22Rv1 (cell line): Measurements from ENCODE around the gene CACNG4.

Experiments used
- ZFX ChIP-seq: fragments of 450-650 bp; IDR thresholded peaks from 2 replicates; pipeline ENCODE4 v1.6.1; 2017; ENCODE audit warnings: antibody characterized with exemption, borderline replicate concordance
- TF ChIP-seq, protein P1 (sequence below): fragments of 450-650 bp; IDR thresholded peaks from 2 replicates; pipeline ENCODE4 v1.5.1; 2017; ENCODE audit warnings: mild to moderate bottlenecking

DNA sequence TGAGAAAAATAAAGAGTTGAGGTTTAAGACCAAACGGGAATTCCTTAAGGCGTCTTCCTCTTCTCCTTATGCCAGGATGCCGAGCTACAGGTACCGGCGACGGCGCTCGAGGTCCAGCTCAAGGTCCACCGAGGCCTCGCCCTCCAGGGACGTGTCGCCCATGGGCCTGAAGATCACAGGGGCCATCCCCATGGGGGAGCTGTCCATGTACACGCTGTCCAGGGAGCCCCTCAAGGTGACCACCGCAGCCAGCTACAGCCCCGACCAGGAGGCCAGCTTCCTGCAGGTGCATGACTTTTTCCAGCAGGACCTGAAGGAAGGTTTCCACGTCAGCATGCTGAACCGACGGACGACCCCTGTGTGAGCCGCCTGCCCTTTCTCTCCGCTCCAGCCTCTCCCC lies 66.1 kb downstream of the CACNG4 start:
- TF ChIP-seq, protein P1, sequence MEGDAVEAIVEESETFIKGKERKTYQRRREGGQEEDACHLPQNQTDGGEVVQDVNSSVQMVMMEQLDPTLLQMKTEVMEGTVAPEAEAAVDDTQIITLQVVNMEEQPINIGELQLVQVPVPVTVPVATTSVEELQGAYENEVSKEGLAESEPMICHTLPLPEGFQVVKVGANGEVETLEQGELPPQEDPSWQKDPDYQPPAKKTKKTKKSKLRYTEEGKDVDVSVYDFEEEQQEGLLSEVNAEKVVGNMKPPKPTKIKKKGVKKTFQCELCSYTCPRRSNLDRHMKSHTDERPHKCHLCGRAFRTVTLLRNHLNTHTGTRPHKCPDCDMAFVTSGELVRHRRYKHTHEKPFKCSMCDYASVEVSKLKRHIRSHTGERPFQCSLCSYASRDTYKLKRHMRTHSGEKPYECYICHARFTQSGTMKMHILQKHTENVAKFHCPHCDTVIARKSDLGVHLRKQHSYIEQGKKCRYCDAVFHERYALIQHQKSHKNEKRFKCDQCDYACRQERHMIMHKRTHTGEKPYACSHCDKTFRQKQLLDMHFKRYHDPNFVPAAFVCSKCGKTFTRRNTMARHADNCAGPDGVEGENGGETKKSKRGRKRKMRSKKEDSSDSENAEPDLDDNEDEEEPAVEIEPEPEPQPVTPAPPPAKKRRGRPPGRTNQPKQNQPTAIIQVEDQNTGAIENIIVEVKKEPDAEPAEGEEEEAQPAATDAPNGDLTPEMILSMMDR, result no peak
- TF ChIP-seq ZFX, result no peak
